HFFc6 (cell line): Measurements from ENCODE around the gene JAKMIP1. TPM values are rescaled to one million over a fixed set of nuclear protein-coding genes. Genes with fewer than 3 reads are reported as not detected.

Experiments used
- DNase-seq: peaks from one replicate; pipeline ENCODE4 v3.0.0-alpha.2; 2018
- H3K27ac Mint-ChIP-seq: 2 replicates; pipeline ENCODE4 v1.8.0; 2020; ENCODE audit warnings: mild to moderate bottlenecking, mixed read lengths
- H3K27me3 Mint-ChIP-seq: 2 replicates; pipeline ENCODE4 v1.8.0; 2021; ENCODE audit warnings: mild to moderate bottlenecking, moderate library complexity, mixed read lengths; ENCODE audit not compliant: insufficient read depth
- H3K36me3 Mint-ChIP-seq: 2 replicates; pipeline ENCODE4 v1.8.0; 2021; ENCODE audit warnings: low read depth, mixed read lengths
- H3K4me1 Mint-ChIP-seq: 2 replicates; pipeline ENCODE4 v1.8.0; 2020; ENCODE audit warnings: low read depth, mixed read lengths
- H3K4me3 Mint-ChIP-seq: 2 replicates; pipeline ENCODE4 v1.8.0; 2020; ENCODE audit warnings: mild to moderate bottlenecking, moderate library complexity, mixed read lengths
- H3K9me3 Mint-ChIP-seq: 2 replicates; pipeline ENCODE4 v1.8.0; 2020; ENCODE audit warnings: mild to moderate bottlenecking, mixed read lengths
- CTCF ChIP-seq: fragments of 200-600 bp; sonication (generic); IDR thresholded peaks from 2 replicates; pipeline ENCODE4 v1.5.0; 2021; ENCODE audit warnings: antibody characterized with exemption, mild to moderate bottlenecking
- total RNA-seq, 6 experiments: library from RNA; stranded (reverse); fragmentation: NEBNext Ultra II Directional; extraction: Animal tissue kit (Norgen Biotek cat#: 25700); gene quantifications; 2 replicates in 1 of 6; 3 replicates in 5 of 6; pipeline ENCODE4 v1.2.3, GENCODE V29; 2021

Gene JAKMIP1
- total RNA-seq, 6 experiments from 2014 or later = not detected

GRCh38 chr4:6194458-6195195, 5.7 kb downstream of the JAKMIP1 start:
- Mint-ChIP-seq H3K36me3 (no peaks in the 10 kb centered on the region), H3K27me3 (peaks cover 25% of the 10 kb centered on the region), H3K4me1 (no peaks in the 10 kb centered on the region), H3K4me3 (no peak overlapping the region), H3K9me3 (peaks cover 9% of the 10 kb centered on the region; the same call in 1 of the 2 replicates), H3K27ac (no peak overlapping the region)
- no peak for TF ChIP-seq CTCF
- DNase-seq = no peak

GRCh38 chr4:6193399-6193798, 7.0 kb downstream of the JAKMIP1 start:
- no peak for DNase-seq
- no peak for TF ChIP-seq CTCF
- peaks cover 11% of the 10 kb centered on the region; the same call in 1 of the 2 replicates for H3K9me3 Mint-ChIP-seq

GRCh38 chr4:6192245-6192644, 8.1 kb downstream of the JAKMIP1 start:
- Mint-ChIP-seq H3K9me3 (peaks cover 14% of the 10 kb centered on the region; the same call in 1 of the 2 replicates), H3K27me3 (peaks cover 13% of the 10 kb centered on the region), H3K4me1 (no peaks in the 10 kb centered on the region), H3K27ac (no peak overlapping the region), H3K4me3 (no peak overlapping the region), H3K36me3 (no peaks in the 10 kb centered on the region)
- DNase-seq = no peak
- TF ChIP-seq CTCF = no peak

More at GRCh38 chr4:6193399-6193798, 7.0 kb downstream of the JAKMIP1 start:
- Mint-ChIP-seq H3K4me1 (no peaks in the 10 kb centered on the region), H3K27ac (no peak overlapping the region), H3K36me3 (no peaks in the 10 kb centered on the region), H3K27me3 (peaks cover 18% of the 10 kb centered on the region), H3K4me3 (no peak overlapping the region)

GRCh38 chr4:6191448-6192130, 8.8 kb downstream of the JAKMIP1 start:
- DNase-seq = no peak
- H3K9me3 Mint-ChIP-seq = peaks cover 14% of the 10 kb centered on the region; the same call in 1 of the 2 replicates
- H3K4me3 Mint-ChIP-seq = no peak overlapping the region
- H3K4me1 Mint-ChIP-seq = no peaks in the 10 kb centered on the region
- H3K27ac Mint-ChIP-seq = no peak overlapping the region
- no peak for TF ChIP-seq CTCF
- H3K27me3 Mint-ChIP-seq = peaks cover 8% of the 10 kb centered on the region
- no peaks in the 10 kb centered on the region for H3K36me3 Mint-ChIP-seq

GRCh38 chr4:6190486-6190885, 9.9 kb downstream of the JAKMIP1 start:
- Mint-ChIP-seq H3K9me3 (peaks cover 14% of the 10 kb centered on the region; the same call in 1 of the 2 replicates), H3K4me3 (no peak overlapping the region), H3K27ac (no peak overlapping the region), H3K27me3 (peaks cover 8% of the 10 kb centered on the region), H3K36me3 (no peaks in the 10 kb centered on the region), H3K4me1 (no peaks in the 10 kb centered on the region)
- DNase-seq = no peak
- TF ChIP-seq CTCF = no peak
